K562 (cell line): ENCODE data around the gene SLC25A1. TPM values are rescaled to one million over a fixed set of nuclear protein-coding genes. Genes with fewer than 3 reads are reported as not detected.
A peak's percentile ranks its signal among the peaks of the same experiment; 100 is the strongest.

Experiments used
- C11orf30 ChIP-seq: fragments of 450-650 bp; IDR thresholded peaks from 2 replicates; pipeline ENCODE4 v1.6.1; 2016; ENCODE audit warnings: low read depth, mild to moderate bottlenecking
- CBX5 ChIP-seq: IDR thresholded peaks from 2 replicates; pipeline ENCODE4 v1.6.1; 2014; ENCODE audit warnings: low read depth, borderline replicate concordance
- CC2D1A ChIP-seq: fragments of 450-650 bp; IDR thresholded peaks from 2 replicates; pipeline ENCODE4 v1.6.1; 2017; ENCODE audit warnings: mild to moderate bottlenecking
- GABPA ChIP-seq: fragments of 200-800 bp; sonication (Bioruptor generic); conservative IDR thresholded peaks from 2 replicates; pipeline ENCODE4 v1.6.1; 2016; ENCODE audit warnings: low read depth, missing genetic modification characterization, missing compliant biosample characterization
- JUN ChIP-seq, 2 experiments: sonication (generic) in 1 of 2; formaldehyde crosslinking in 1 of 2; IDR thresholded peaks; 2 replicates each; pipeline versions ENCODE4 v1.6.1 to v1.8.0; 2012 to 2022; ENCODE audit warnings: borderline replicate concordance in 2 of 2, mild to moderate bottlenecking in 2 of 2, improper control_type of control experiment in 1 of 2, low read depth in 1 of 2, low read length in 1 of 2, missing genetic modification reagents in 1 of 2
- MBD2 ChIP-seq: sonication (generic); IDR thresholded peaks from 2 replicates; pipeline ENCODE4 v1.6.1; 2016; ENCODE audit warnings: low read depth, borderline replicate concordance
- MCM3 ChIP-seq: fragments of 450-650 bp; IDR thresholded peaks from 2 replicates; pipeline ENCODE4 v1.6.1; 2016
- NBN ChIP-seq: fragments of 450-650 bp; IDR thresholded peaks from 2 replicates; pipeline ENCODE4 v1.6.1; 2016; ENCODE audit warnings: low read depth, mild to moderate bottlenecking
- NFYB ChIP-seq: IDR thresholded peaks from 2 replicates; pipeline ENCODE4 v1.6.1; 2011; ENCODE audit warnings: mild to moderate bottlenecking, moderate library complexity; ENCODE audit not compliant: insufficient read length; ENCODE audit errors: extremely low read depth
- PRPF4 ChIP-seq: fragments of 200-400 bp; formaldehyde crosslinking; IDR thresholded peaks from one replicate; pipeline ENCODE4 v1.6.1; 2017; ENCODE audit warnings: low read length, low read depth, mild to moderate bottlenecking; ENCODE audit not compliant: insufficient read depth, poor library complexity, severe bottlenecking
- RREB1 ChIP-seq: fragments of 250-450 bp; sonication (Bioruptor Pico); IDR thresholded peaks from 2 replicates; pipeline ENCODE4 v1.4.0; 2020
- SLC30A9 ChIP-seq: fragments of 250-450 bp; sonication (Bioruptor Pico); IDR thresholded peaks from 2 replicates; pipeline ENCODE4 v1.8.0; 2022; ENCODE audit warnings: mild to moderate bottlenecking, moderate library complexity
- SMAD3 ChIP-seq: fragments of 450-650 bp; formaldehyde crosslinking; conservative IDR thresholded peaks from 2 replicates; pipeline ENCODE4 v1.4.0; 2020; ENCODE audit warnings: mild to moderate bottlenecking
- SP2 ChIP-seq: IDR thresholded peaks from 2 replicates; pipeline ENCODE4 v1.6.1; 2011; ENCODE audit warnings: mild to moderate bottlenecking, low read depth, low read length, moderate library complexity; ENCODE audit not compliant: poor library complexity, severe bottlenecking; ENCODE audit errors: extremely low read depth
- STAT5B ChIP-seq: fragments of 250-450 bp; sonication (Bioruptor Pico); IDR thresholded peaks from 2 replicates; pipeline ENCODE4 v1.8.0; 2021; ENCODE audit warnings: mild to moderate bottlenecking, inconsistent platforms
- SUPT5H ChIP-seq: fragments of 450-650 bp; IDR thresholded peaks from 2 replicates; pipeline ENCODE4 v1.6.1; 2016
- TAF15 ChIP-seq: fragments of 200-400 bp; formaldehyde crosslinking; IDR thresholded peaks from 2 replicates; pipeline ENCODE4 v1.6.1; 2017; ENCODE audit warnings: mild to moderate bottlenecking, low read depth, low read length, moderate library complexity
- TEAD1 ChIP-seq, 2 experiments: fragments of 450-650 bp in 1 of 2; sonication (generic) in 1 of 2; formaldehyde crosslinking; IDR thresholded peaks; 2 replicates each; pipeline versions ENCODE4 v1.4.0 to v1.8.0; 2020 to 2022; ENCODE audit warnings: mild to moderate bottlenecking in 2 of 2, missing genetic modification reagents in 1 of 2
- ZBED1 ChIP-seq: IDR thresholded peaks from 2 replicates; pipeline ENCODE4 v1.6.1; 2014
- ZNF311 ChIP-seq: fragments of 250-450 bp; sonication (Bioruptor Pico); IDR thresholded peaks from 2 replicates; pipeline ENCODE4 v1.4.0; 2020; ENCODE audit warnings: mild to moderate bottlenecking, moderate library complexity
- ZNF592 ChIP-seq: fragments of 450-650 bp; IDR thresholded peaks from 2 replicates; pipeline ENCODE4 v1.6.1; 2017; ENCODE audit warnings: antibody characterized with exemption, mild to moderate bottlenecking
- polyA plus RNA-seq, 8 experiments: library from polyadenylated mRNA; depleted of rRNA in 4 of 8; stranded (reverse) in 5 of 8; unstranded in 3 of 8; fragments of >200 nt; fragmentation: Nextera tagmentation in 2 of 8; fragmentation: Illumina TruSeq in 1 of 8; extraction: Ambion mirVana in 2 of 8; extraction: Trizol in 1 of 8; gene quantifications; 2 replicates each; pipeline versions ENCODE4 v1.2.1 to v1.2.3, GENCODE V29; 2011 to 2014; ENCODE audit warnings: inconsistent platforms in 1 of 8, missing spikeins in 1 of 8
- total RNA-seq, 7 experiments: library from RNA; depleted of rRNA in 6 of 7; stranded (reverse); fragments of >200 nt in 6 of 7; fragmentation: Illumina TruSeq in 2 of 7; extraction: Trizol in 2 of 7; gene quantifications; 2 replicates each; pipeline versions ENCODE4 v1.2.1 to v1.2.3, GENCODE V29; 2011 to 2021; ENCODE audit warnings: low replicate concordance in 1 of 7

Gene SLC25A1
- total and polyA plus RNA-seq, 9 of the 15 experiments (the other 6 are each of a cell fraction or from before 2014, with no cell fraction given): 11.0 to 408 (median 110) TPM

- TF ChIP-seq STAT5B (no peak), NBN (no peak), ZNF592 (no peak), SMAD3 (CRISPR knock-in tag) (no peak), ZBED1 (no peak), JUN (IDR thresholded peaks at IDR 0.05; ENCODE audit: borderline replicate concordance, low read depth, low read length) (no peak), JUN (CRISPR knock-in tag; IDR thresholded peaks at IDR 0.05; ENCODE audit: borderline replicate concordance) (no peak), PRPF4 (no peak), C11orf30 (no peak), SP2 (no peak), CC2D1A (peak; percentile 58; the same call in 1 of the 2 replicates), GABPA (tag) (no peak), SUPT5H (no peak), MCM3 (no peak), TAF15 (no peak), TEAD1 (CRISPR knock-in tag; IDR thresholded peaks at IDR 0.05) (0 out of 4 replicates have a peak, but pooled peaks of 1 of the 2 experiments have one; percentile 14), ZNF311 (no peak), RREB1 (CRISPR knock-in tag) (no peak), CBX5 (no peak), MBD2 (peak; percentile 65; the same call in 1 of the 2 replicates), SLC30A9 (CRISPR knock-in tag) (no peak), NFYB (peak; percentile 94)
Observed at GRCh38 chr22:19193879-19194278, 15.3 kb upstream of the SLC25A1 start (continued).
